Measurements from ENCODE around the gene TNFSF4.

TNFSF4 gene

DNA sequence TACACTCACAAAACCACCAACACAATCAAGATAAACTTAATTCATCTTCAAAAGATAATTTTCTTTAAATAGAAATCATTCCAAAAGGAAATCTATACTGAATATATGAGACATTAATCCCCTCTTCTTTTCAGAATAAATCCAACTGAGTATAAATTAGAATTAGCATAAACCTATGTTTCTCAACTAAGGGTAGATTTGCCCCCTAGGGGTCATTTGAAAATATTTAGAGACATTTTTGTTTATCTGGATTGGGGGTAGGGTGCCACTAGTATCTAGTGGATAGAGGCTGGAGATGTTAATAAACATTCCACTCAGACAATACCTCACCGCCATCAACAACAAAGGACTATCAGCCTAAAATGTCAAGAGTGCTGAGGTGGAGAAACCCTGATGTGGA is 6.5 kb upstream of the TNFSF4 start:
- intact Hi-C loops (cut with DNase I) = no loop called here
- no peak for DNase-seq

DNA sequence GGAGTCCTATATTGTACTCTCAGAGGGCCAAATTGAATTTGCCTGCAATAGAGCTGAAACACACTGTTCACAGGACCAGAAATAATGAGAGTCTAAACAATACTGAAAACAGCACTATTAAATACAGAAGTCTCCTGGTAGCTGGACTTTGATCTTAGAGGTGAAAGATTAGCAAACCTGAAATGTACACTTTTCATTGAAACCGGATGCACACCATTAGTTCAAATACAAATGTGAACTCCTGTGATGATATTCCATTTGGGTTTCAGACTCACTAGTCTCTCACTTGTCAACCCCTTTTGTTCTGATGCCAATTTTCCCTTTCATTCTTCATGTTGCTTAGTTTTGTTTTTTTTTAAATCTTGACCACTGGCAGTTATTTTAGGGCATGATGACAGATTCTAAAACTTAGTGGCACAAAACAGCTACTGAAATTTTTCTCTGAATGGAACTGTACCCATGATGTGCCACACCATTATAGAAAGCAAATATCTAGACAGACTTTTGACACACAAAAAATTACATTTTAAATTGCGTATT is 5.9 kb upstream of the TNFSF4 start:
- no peak for DNase-seq
- intact Hi-C loops (cut with DNase I) = no loop called here

DNA sequence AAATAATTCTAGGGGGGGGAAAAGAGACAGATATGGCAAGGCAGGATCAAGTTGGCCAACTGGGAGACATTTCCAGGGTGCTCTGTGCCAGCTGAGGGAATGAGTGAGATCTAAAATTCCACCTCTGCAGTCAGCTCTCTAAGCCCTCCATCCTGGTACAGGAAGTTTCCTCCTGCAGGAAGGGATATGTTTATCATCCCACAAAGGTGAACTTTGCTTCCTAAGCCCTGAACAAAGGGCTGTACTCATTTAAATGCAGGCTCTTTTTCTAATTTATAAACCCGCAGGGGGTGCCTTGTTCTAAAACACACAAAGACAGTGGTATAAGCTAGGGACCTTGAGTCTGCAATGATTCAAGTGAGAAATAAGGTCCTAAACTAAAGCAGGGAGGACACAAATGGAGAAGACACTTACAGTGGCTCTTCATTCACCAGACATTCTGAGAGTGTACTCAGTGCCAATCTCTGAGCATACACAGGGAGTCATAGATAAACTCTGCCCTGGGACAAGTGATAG is 3.6 kb upstream of the TNFSF4 start:
- DNase-seq = no peak
- intact Hi-C loops (cut with DNase I) = no loop called here

DNA sequence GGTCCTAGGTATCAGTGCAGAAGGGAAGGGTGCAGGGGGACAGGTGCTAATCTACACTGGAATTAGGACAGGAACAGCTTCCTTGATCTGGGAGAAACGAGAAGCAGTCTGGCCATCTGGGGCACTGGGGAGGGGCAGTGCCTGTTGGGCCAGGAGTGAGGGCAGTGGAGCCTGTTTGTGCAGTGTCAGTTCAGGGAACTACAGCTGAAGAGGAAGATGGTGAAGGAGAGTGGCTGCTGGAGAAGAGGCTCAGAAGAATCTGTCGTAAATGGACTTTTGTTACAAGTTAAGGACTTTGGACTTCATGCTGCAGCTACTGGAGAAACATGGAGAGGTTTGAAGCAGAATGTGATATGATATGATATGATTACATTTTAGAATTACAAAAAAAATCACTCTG is 3.2 kb upstream of the TNFSF4 start:
- DNase-seq = no peak
- intact Hi-C loops (cut with DNase I) = no loop called here

DNA sequence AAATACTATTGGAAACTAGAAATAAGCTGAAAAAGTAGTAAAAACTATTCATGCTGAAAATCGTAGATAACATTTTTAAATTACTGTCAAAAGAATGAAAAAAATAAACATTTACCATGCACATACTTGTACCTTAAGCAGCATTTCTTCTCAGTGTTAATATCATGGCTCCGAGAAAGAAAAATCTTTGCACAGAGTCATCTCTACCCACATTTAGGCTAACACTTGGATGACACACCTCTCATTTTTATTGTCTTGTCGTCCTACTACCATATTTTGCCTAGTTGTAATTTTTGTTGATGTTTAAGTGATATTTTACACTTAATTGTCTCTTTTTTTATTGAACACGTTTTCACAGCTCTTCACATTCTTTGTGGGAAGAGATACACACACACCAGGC is 1.7 kb upstream of the TNFSF4 start:
- intact Hi-C loops (cut with DNase I) = loop anchor here (10.0 kb wide), 2 partner anchors 384 to 464 kb away; no protein-coding TSS in a partner anchor
- DNase-seq = no peak

DNA sequence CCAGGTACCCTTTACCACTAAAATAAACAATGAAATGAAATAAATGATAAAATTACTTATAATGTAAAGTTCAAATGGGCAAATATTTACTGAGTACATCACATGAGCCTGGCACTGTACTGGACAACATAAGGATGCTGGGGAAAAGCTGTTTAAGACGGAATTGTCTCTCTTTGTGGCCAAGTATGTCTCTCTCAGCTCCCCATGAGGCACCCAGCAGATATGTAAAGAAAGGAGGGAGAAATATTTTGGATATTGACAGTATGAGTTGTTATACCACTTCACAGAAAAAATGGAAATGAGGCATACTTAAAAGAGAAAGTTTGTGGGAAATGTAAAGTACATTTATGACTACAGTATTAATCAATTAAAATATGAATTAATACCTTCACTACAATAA is 1.0 kb upstream of the TNFSF4 start:
- intact Hi-C loops (cut with DNase I) = loop anchor here (10.0 kb wide), 2 partner anchors 383 to 463 kb away; no protein-coding TSS in a partner anchor
- no peak for DNase-seq

DNA sequence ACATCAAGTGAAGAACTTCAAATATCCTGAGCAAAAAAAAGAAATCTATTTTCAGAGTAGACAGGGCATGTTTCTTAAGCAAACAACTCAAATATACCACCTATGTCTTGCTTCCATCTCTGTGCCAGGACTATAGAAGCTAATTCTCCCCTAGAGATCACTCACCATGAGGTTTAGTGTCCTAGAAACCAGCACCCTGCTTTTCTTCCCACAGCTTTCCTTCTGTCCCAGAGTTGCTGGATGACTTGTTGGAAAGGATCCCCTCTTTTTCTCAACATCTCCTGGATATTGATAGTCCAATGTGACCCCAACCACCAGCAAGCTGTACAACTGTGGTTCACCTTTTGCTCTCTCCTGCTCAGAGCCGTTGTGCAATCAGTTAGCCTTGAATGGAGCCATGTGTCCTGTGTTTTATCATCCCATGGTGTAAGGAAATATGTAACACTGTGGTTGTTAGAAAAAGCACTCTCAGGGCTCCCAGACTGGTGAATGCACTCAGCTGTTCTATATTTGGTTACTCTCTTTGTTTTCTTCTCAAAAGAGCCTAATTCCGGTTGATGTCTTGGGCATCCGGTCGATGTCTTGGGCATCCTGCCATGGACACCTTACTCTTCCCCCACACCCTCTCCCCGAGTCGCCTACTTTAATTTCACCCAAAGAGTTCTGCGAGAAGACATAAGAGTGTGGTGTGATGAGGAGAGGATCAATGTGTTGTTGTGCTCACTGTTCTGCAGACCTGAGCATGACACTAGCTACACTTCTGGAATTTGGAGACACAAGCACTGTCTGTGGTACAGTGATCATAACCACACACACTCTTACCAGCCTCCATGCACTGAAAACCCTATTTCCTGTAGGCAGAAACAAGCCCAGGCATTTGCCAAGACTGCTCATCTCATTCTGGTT is 1.7 kb downstream of the TNFSF4 start:
- intact Hi-C loops (cut with DNase I) = loop anchor here (10.0 kb wide), 2 partner anchors 381 to 461 kb away; no protein-coding TSS in a partner anchor
- no peak for DNase-seq

DNA sequence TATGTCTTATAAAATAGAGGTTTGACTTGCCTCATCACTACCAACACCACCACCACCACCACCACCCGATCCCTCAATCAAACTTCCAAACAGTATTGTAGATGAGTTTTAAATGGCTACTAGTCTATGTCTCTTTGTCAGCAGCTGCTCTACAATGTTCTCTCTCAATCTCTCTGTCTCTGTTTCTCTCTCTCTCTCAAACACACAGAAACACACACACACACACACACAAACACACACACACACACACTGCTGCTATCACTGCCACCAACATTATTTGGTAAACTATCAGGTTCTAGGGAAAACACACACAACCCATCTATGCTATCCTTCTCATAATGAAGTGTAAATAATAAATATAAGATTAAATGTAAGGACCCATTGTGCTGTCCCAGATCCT is 2.4 kb downstream of the TNFSF4 start:
- no peak for DNase-seq
- intact Hi-C loops (cut with DNase I) = loop anchor here (10.0 kb wide), 2 partner anchors 380 to 460 kb away; no protein-coding TSS in a partner anchor

DNA sequence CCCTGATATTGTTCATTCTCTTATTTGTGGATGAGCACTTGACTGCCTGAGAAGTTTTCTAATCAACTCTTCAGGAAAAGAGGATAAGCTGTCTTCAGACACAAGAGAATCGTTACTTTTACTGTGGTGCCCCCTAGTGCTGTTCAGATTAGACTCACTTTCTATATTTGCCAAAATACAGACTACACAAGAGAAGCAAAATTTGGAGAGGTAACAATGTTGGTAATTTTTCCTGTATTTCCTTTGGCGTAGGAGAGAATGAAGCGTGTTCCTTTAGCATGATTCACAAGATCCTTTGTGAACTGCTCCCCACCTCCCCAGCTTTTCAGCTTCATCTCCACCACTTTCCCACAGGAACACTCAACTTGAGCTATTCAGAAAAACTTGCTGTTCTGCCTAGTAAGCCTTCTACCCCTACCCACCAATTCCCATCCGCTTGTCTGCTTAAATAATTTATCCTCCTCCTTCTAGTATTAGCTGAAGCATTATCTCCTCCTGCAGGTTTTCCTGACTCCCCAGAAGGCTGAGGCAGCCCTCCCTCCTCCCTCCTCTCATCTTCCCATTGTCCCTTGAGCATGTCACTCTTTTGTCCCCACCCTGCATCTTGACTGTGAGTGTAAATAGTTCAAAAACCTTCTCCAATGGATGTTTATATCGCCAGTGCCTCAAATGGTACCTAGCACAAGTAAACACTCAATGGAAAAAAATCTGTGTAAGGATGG is 4.5 kb downstream of the TNFSF4 start:
- intact Hi-C loops (cut with DNase I) = loop anchor here (10.0 kb wide), 2 partner anchors 378 to 458 kb away; no protein-coding TSS in a partner anchor
- peak in 15 of 42 donors; percentile 15 to 61 (median 36) for DNase-seq

DNA sequence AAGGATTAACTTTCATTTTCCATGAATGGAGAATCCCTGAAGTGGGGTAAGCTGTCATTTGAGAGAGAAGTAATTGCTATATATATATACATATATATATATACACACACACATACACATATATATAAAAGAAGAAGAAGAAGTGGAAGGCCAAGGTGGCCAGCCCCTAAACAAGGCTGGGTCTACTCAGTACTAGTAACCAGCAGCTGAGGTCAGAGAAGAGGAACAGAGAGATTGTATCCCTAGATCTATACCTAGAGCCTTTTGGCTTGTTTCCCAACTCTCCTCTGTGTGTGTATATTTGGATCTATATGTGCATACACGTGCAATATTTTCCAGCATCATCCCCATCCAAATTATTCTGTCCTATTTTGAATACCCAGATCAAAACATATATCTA is 5.2 kb downstream of the TNFSF4 start:
- no peak for DNase-seq
- intact Hi-C loops (cut with DNase I) = loop anchor here (10.0 kb wide), 2 partner anchors 377 to 457 kb away; no protein-coding TSS in a partner anchor

DNA sequence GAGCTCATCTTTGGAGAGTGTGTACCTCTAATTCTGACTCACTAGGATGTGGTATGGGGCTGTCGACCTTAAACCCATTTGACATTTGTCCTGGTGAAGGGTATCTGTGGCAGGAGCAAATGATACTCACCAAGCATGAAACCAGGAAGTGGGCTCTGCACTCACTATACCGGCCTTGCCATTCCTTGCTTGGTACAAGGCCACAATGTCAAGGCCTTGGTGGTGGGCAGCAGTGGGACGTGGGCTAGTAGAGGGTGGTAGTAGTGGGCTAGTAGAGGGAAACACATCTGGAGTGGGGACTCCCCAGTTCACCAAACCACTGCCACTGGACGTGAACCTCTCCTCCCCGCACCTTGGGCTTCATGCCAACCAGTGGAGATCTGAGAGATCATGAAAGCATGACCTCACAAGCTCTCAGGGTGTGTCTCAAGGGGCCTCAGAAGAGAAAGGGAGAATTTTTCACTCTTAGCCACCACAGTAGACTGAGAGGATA is 11.5 kb downstream of the TNFSF4 start:
- intact Hi-C loops (cut with DNase I) = no loop called here

DNA sequence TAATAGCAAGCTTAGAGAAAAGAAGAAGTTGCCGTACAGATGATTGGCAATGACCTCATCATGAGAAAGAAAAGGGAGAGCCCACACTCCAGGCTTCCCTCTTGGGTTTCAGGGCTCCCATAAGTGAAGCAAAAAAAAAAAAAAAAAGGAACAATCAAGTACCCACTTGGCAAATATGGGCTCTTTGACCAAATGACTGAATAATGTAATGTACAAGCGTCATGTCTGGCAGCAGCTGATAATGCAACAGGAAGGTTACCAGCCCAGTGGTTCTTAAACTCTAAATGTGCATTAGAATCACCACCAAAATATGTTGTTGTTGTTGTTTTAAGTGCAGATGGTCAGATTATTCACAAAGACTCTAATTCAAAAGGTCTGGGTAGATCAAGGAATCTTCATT is 13.5 kb downstream of the TNFSF4 start:
- intact Hi-C loops (cut with DNase I) = no loop called here
- no peak for DNase-seq

More for the DNA sequence above, 11.5 kb downstream of the TNFSF4 start:
- no peak for DNase-seq

DNA sequence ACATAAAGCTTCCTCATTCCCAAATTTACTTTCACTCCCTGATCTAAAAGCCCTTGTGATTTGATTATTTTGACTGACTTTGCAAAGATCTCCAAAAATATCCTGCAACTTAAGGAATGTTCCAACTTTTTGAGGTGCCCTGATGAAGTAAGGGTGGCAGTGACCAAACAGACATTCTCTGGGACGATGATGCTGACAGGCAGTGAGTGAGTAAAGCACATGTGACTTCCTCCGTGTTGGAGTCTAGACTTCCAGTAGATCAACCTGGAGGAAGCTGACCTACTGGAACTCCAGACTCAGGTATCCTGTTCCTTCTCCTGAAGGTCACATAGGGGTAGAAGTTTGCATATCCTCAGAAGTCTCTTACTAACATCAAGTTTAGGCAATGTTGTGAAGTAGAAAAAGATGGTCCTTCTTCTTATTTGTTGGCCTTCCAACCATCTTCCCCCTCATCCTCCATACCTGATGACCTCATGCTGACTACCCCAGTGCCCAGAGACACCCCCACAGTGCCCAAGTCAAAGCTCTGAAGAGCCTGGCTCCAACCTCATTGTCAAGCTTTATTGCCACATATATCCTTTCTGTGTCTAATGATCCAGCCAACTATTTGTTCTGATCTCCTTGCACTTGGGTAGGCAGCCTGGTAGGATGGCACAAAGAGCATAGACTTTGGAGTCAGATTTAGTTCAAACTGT is 16.0 kb downstream of the TNFSF4 start:
- DNase-seq = no peak
- intact Hi-C loops (cut with DNase I) = no loop called here

DNA sequence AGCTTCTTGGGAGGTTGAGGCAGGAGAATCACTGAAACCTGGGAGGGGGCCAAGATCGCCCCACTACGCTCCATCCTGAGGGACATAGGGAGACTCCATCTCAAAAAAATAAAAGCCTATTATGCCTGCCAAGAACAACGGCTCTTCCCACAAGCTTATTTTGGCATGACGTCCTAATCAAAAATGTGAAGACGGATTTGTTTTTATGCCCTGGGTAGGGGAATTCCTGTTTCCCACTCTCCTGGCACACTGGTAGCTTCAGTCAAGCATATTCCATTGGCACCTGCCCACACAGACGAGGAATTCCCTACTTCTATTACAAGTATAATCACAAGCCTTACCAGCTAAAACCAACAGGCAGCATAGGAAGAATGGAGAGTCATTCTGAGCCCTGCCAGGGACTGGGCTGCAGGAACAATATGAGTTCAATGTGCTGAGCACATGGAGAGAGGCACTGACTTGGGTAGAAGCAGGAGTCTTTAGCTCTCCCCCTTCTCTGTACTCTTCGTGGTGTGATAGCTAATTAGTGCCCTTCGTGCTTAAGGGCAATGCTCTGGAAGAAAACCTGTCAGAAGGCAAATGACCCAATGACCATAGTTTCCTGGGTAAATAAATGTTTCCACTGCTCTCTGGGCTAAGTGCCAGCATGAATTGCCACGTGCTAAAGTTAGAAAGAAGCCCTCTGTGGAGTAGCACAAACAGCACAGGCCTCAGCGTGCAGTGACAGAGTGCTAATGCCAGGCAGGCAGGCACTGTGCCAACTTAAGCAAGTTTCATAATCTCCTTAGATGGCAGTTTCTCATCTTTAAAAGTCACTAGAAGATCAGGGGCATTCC is 16.8 kb downstream of the TNFSF4 start:
- DNase-seq = peak; percentile 5 to 74 (median 42)
- intact Hi-C loops (cut with DNase I) = no loop called here

DNA sequence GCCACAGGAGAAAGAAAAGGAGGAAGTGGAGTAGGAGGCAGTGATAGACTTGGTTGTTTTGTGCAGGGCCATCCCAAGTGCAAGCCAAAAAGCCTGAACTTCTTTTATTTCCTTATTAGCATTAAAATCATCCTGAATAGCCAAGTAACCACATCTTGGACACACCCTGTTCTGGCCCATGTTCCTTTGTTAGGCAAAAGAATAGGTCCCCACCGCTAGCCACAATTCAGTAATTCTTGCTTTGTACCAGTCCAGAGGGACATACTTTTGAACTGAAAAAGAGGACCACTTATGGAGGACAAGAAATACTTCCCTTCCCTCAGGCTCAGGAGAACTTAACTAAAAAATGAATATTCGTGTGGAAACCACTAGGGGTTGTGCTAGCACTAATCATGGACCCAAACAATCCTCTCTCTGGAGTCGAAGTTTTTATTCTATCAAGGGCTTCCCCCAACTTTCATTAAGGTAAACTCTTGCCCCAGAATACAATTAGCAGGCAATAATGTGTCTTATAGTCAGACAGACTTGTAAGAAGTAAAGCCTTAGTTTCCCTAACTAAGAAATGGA is 19.4 kb downstream of the TNFSF4 start:
- DNase-seq = no peak
- intact Hi-C loops (cut with DNase I) = no loop called here

DNA sequence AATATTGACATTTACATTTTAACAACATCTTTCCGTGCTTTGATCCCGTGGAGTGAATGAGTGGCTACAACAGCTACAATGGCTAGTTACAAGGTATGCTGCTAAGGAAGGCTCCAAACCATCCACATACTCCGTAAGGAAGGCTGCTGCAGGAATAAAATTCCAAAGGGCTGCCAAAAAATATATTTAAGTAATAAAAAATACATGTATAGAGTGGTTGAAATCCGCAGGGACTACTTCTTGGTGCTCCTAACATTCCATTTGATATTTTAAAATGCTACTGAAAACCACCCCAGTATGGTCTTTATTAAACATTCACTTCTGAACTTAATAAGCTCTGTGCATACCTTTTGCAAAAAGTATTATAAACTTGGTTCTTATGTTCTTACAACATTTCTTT is 25.3 kb downstream of the TNFSF4 start:
- DNase-seq = no peak
- intact Hi-C loops (cut with DNase I) = no loop called here

DNA sequence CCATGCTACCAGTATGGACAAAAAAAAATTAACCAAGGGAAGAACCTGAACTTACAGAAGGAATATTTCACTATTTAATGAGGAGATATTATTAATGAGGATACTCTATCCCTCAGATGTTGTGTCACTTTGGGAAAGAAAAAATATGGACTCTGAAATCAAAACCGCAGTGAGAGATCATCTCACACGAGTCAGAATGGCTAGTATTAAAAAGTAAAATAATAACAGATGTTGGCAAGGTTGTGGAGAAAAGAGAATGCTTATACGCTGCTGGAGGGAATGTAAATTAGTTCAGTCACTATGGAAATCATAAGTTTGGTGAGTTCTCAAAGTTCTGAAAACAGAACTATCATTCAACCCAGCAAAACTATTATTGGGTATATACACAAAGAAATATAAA is 30.9 kb downstream of the TNFSF4 start:
- intact Hi-C loops (cut with DNase I) = no loop called here
- DNase-seq = no peak
